Measurements from ENCODE around the gene MAP2K6.
"Not testable (repeated sequence)": the region's sequence is repeated elsewhere in the genome, so short reads cannot be mapped to it uniquely, and the experiment has no call there.

MAP2K6 gene

GRCh38 chr17:69460963-69461922 lies 46.7 kb downstream of the MAP2K6 start:
- no peak for DNase-seq

DNA sequence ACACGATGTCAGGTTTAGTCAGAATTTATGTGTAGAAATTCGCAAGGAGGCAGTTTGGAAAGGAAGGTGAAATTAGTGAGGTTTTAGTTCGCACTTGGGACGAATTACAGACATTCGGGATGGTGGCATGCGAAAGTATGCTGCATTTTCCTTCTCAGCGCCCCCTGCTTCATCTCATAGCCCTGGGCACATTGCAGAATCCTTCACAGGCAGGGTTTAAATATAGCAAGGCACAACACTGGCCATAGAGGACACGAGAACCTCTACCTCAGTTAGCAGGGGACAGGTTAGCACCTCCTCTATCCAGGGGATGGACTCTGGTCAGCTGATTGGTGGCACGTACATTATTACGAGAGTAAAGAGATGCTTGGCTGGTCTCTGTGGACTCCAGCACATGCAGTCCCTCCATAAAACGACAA lies 47.5 kb downstream of the MAP2K6 start:
- no peak for DNase-seq

GRCh38 chr17:69462882-69463281 lies 48.4 kb downstream of the MAP2K6 start:
- no peak for DNase-seq

DNA sequence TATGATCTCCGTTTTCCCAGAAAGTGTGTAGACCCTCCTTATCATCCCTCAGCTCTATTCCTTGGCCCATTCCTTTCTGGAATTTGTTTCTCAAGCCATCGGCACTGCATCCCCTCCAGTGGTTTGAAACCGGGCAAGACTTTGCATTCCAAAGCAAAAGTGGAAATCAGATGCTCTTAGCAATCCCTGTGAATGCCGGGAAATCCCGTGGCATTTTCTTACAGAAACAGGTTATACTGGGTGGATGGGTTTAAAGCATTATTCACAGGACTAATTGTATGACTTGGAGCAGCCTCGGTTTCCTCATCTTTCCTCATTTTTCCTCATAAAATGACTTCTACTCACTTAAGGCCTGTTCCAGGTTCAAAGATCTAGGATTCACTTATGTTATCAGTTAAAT lies 52.0 kb downstream of the MAP2K6 start:
- DNase-seq, result no peak

DNA sequence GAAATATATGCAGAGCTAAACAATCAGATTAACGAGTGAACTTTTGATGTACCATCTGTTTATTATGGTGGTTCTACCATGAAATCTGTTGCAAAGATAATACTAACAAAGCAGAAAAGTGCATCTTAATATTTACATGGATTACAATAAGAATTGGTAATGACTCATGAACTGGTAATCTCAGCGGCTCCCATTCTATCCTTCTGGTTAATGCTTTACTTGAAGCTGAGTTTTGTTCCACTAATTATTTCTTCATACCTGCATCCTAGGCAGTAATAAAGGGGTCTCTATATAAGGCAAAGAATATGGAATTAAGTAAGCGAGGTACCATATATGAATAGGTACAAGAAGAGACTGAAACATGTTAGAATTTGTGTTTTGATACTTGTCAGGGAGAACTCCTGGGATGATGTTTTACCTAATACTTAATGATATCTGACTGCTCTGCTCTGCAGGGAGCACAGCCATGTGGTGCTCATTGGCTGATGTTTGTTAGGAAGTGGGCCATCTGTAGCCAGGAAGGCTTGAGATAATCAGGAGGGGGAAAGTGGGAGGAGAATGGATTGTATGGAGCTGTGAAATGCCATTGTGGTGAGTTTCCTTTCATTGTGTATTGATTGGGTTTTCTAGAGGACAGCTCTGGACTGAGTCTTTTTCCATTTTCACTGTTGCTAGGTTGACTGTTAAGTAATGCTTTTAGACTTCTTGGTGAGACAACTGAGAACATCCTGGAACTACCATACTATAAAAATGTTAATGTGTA lies 52.6 kb downstream of the MAP2K6 start:
- DNase-seq, result no peak

DNA sequence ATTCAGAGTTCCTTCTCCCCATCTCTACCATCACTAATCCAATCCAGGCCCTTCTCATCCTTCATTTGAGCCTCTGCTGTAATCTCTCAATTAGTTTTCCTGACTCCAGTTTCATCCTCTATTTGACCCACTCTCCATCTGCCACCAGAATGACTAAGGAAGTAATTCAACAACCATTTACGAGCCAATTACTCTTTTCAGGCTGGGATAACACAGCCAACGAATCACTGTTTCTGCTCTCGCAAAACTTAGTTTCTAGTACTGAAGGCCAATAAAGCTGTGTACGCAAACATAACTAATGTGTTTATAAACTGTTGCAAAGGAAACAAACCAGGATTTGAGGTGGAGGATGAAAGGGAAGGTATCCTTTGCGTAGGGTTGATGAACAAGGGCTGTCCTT lies 53.7 kb downstream of the MAP2K6 start:
- DNase-seq, result no peak

- no peak for DNase-seq
Observed at GRCh38 chr17:69470702-69471101, 56.2 kb downstream of the MAP2K6 start.

GRCh38 chr17:69471406-69471805 lies 56.9 kb downstream of the MAP2K6 start:
- no peak for DNase-seq

GRCh38 chr17:69473841-69474831 lies 59.6 kb downstream of the MAP2K6 start:
- DNase-seq, result no peak

GRCh38 chr17:69477204-69477902 lies 62.9 kb downstream of the MAP2K6 start:
- DNase-seq, result no peak

- no peak for DNase-seq
Observed at GRCh38 chr17:69477903-69478266, 63.4 kb downstream of the MAP2K6 start.

- DNase-seq, result no peak
Observed at GRCh38 chr17:69478916-69479315, 64.4 kb downstream of the MAP2K6 start.

DNA sequence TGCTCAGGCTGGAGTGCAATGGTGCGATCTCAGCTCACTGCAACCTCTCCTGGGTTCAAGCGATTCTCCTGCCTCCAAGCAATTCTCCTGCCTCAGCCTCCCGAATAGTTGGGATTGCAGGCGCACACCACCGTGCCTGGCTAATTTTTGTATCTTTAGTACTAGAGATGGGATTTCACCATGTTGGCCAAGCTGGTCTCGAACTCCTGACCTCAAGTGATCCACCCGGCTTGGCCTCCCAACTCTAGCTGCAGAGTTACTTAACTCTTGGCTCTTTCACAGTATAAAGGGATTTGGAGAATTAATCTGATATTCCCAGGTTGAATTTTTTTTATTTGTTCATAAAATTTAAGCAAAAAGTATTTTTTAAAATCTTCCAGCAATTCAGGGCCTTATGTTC lies 65.3 kb downstream of the MAP2K6 start:
- not testable (repeated sequence) for DNase-seq

- DNase-seq, result no peak
Observed at GRCh38 chr17:69480245-69480644, 65.7 kb downstream of the MAP2K6 start.

DNA sequence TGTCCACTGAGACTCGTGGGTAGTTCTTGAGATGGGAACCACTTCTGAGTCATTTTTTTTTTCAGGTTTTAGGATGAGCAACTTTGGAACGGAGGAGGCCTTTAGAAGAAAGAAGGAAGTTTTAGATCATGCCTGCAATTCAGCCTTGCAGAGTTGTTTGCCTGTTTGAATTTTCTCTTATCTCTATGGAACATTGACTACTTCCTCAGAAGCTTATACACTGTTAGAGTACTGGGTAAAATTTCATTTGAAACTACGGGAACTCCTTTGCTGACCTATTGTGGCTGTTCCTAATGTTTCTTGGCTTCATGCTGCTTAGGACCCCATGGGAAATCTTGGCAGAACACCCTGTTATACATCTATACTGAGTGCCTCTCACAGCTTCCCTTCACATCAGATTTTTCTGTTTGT lies 70.8 kb downstream of the MAP2K6 start:
- DNase-seq, result no peak

DNA sequence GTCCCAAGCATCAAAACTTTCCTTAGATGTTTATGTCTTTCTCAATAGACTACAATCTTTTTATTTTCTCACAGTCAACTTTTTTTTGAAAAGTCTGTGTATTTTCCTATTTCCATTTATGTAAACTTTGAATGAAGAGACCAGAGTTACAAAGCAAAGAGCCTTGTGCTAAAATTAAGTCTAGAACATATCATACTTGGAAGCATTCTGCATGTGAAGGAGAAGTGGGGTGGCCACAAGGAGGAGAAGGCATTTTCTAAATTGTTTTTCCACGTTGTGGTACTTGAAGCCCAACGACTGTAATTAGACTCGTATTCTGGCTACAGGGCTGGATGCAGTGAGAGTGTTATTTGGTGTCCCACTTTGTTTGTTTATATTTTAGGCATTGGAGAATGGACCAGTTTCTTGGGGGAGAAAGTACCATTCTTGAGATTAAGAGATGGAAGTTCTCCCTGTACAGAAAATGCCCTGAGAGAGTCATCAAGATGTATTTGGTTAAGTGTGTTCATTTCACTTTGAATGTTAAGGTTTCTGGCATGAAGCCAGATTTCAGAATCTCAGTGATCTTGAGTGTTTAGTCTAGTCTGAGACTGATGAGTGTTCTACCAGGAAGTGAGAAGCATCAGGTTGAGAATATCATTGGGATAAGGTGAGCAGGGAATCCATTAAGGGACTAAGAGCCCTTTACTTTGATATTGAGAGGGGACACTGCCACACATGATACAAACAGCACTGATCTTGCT lies 71.6 kb downstream of the MAP2K6 start:
- DNase-seq, result no peak

DNA sequence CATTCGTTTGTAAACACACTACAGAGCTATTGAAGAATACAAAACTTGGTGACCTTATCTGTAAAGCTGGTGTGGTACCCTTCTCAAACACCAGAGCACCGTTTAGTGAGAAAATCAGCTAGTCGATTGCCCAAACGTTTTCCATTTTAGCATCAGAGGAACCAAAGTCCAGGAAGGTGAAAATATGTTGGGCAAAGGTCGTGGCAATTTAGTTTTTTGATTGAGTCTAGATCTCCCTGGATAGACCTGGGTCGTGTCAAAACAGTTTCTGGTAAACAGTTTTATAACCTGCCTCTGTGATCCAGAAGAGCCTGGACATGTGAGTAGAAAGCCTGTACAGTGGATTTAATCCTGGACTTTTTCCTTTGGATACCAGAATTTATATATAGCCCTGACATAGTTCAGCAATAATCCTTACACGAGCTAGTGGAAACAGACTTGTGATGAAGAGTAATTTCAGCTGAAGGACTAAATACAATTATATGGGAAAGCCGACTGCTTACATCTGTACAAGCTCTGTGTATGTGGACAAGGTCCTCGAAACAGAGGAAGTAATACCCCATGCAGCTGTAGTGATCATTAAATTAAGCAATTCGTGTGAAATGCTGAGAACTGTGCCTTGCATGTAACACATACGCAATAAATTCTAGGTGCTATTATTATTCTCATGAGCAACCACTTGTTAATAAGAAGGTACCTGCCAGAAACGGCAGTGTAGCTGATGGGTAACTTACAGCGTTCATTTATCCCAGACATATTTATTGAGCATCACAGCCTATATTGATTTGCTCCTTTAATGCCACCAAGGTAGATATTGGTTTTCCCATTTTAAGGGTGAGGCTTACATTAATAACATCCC lies 72.5 kb downstream of the MAP2K6 start:
- no peak for DNase-seq

DNA sequence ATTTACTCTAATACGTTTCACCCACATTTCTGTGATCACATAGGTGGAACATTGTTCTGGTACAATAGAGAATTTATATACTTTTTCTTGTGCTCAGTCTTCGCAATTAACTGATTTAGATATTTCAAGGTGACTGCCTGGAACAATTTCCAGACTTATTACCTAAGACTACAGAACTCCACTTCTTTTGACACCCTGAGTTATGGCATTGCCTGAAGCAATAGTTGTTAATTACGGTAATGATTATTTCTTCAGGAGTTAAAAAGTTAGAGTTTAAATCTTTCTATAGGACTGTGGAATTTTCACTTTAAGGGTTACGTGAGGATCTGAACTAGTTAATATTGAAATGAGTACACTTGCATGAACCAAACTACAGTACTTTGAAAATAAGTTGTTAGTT lies 74.8 kb downstream of the MAP2K6 start:
- no peak for DNase-seq

DNA sequence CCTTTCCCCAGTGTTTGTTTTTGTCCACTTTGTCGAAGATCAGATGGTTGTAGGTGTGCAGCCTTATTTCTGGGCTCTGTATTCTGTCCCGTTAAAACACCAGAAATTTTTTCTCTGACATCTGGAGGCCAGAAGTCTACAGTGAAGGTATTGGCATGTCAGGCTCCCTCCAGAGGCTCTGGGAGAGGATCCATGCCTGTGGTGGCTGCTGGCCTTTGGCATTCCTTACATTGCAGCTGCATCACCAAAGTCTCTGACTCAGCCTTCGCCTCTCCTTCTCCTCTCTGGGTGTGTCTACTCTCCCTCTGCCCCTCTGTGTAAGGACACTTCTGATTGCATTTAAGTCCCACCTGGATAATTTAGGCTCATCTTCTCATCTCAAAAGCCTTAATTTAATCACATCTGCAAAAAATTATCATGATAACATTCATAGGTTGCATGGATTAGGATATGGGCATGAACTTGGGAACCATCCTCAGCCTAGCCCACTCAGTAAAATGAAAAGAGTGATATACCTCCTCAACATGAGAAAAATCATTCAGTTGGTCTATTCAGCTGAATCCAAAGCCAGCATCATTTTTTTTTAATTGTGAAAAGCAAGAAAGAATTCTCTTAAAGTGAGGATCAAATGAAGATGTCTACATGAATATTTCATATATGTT lies 78.0 kb downstream of the MAP2K6 start:
- no peak for DNase-seq

DNA sequence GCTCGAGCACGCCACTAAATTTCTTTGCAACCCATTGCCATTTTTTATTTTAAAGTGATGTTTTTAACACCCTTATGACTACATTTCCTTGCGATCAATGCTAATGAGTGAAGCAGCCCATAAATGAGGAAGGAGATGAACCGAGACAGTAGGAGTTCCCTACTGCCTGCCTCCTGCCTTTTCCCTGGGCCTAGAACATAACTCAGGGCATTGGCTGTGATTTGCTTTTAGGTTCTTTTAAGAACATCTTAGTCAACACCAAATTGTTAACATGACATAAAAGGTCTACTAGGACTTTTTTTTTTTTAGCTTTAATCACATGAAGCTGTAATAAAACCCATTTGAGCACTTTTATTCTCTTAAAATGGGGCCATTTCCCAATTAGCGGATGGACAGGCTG lies 81.3 kb downstream of the MAP2K6 start:
- DNase-seq, result no peak

All from NK-92 treated with Interleukin-12 subunit alpha and Interleukin-12 subunit beta, amount 100 ng/mL, for 24 hours (cell line).